Activated CD4-positive, alpha-beta memory T cell treated with anti-CD3 and anti-CD28 coated beads for 36 hours (primary cell): ENCODE results near the gene MICB. TPM values are rescaled to one million over a fixed set of nuclear protein-coding genes. Genes with fewer than 3 reads are reported as not detected.
"Not testable (repeated sequence)": the region's sequence is repeated elsewhere in the genome, so short reads cannot be mapped to it uniquely, and the experiment has no call there.

Source experiments
- CTCF ChIA-PET: fragments of 350-600 bp; sonication (Branson Sonifier 250); formaldehyde crosslinking; loops from one replicate; lab custom pipeline; 2021; ENCODE audit warnings: antibody characterized with exemption, inconsistent platforms; lab: Charles Lee
- POLR2A ChIA-PET: fragments of 350-600 bp; sonication (Branson Sonifier 250); formaldehyde crosslinking; loops from one replicate; lab custom pipeline; 2021; ENCODE audit warnings: antibody characterized with exemption; lab: Charles Lee
- DNase-seq: peaks from one replicate; pipeline ENCODE4 v3.0.0-alpha.2; 2020
- H3K27ac Mint-ChIP-seq: one replicate; pipeline ENCODE4 v1.8.0; 2021; ENCODE audit warnings: mixed read lengths
- H3K27me3 Mint-ChIP-seq: one replicate; pipeline ENCODE4 v1.8.0; 2021; ENCODE audit warnings: mixed read lengths
- H3K36me3 Mint-ChIP-seq: one replicate; pipeline ENCODE4 v1.8.0; 2021; ENCODE audit warnings: mixed read lengths
- H3K4me1 Mint-ChIP-seq: one replicate; pipeline ENCODE4 v1.8.0; 2021; ENCODE audit warnings: low read depth, mixed read lengths
- H3K4me3 Mint-ChIP-seq: one replicate; pipeline ENCODE4 v1.8.0; 2021; ENCODE audit warnings: mild to moderate bottlenecking, mixed read lengths
- H3K9me3 Mint-ChIP-seq: one replicate; pipeline ENCODE4 v1.8.0; 2021; ENCODE audit warnings: mixed read lengths
- intact Hi-C: fragments of 100-400 bp; cut with micrococcal nuclease; formaldehyde crosslinking; loops from one replicate; pipeline ENCODE4 v1.15.1; 2023
- total RNA-seq, 2 experiments: library from RNA; stranded (reverse); gene quantifications; one replicate each; pipeline ENCODE4 v1.2.3, GENCODE V29; 2021

Gene MICB
- total RNA-seq, 2 experiments from 2014 or later: 21.1 to 23.2 TPM

GRCh38 chr6:31543639-31544038 is 45.7 kb downstream of the MICB start:
- ChIA-PET CTCF (interaction anchor here (4.8 to 29.2 kb wide), 3 partner anchors 8 to 49 kb away, joined by 23 to 1658 read pairs (median 68); partner anchors contain the start of genes LST1, LTB, MICB and NCR3), POLR2A (interaction anchor here (9.0 kb wide), 1 partner anchor 35 kb away, joined by 125 read pairs; the partner anchor contains the start of genes LTB and TNF)
- DNase-seq: no peak
- H3K36me3 Mint-ChIP-seq: peaks cover 30% of the 10 kb centered on the region
- H3K9me3 Mint-ChIP-seq: no peaks in the 10 kb centered on the region
- H3K4me3 Mint-ChIP-seq: no peak overlapping the region
- intact Hi-C loops: loop anchor here (5.0 kb wide), 1 partner anchor 141 kb away; the partner anchor contains the start of gene MICA
- H3K4me1 Mint-ChIP-seq: peaks cover 51% of the 10 kb centered on the region
- no peak overlapping the region for H3K27ac Mint-ChIP-seq
- no peaks in the 10 kb centered on the region for H3K27me3 Mint-ChIP-seq

GRCh38 chr6:31544676-31545075 is 46.7 kb downstream of the MICB start:
- intact Hi-C loops: loop anchor here (5.0 kb wide), 2 partner anchors 142 to 193 kb away; partner anchors contain the start of genes CLIC1 and MICA
- Mint-ChIP-seq H3K27me3 (no peaks in the 10 kb centered on the region), H3K9me3 (no peaks in the 10 kb centered on the region), H3K4me1 (peaks cover 46% of the 10 kb centered on the region), H3K27ac (no peak overlapping the region), H3K36me3 (peaks cover 26% of the 10 kb centered on the region), H3K4me3 (no peak overlapping the region)
- ChIA-PET POLR2A (interaction anchor here (9.0 kb wide), 1 partner anchor 34 kb away, joined by 125 read pairs; the partner anchor contains the start of genes LTB and TNF), CTCF (interaction anchor here (0.6 to 29.2 kb wide), 2 partner anchors 42 to 58 kb away, joined by 3 to 1658 read pairs; partner anchors contain the start of genes LST1, LTB, NCR3 and TNF)
- DNase-seq: no peak

- ChIA-PET POLR2A (interaction anchor here (9.0 kb wide), 1 partner anchor 34 kb away, joined by 125 read pairs; the partner anchor contains the start of genes LTB and TNF), CTCF (interaction anchor here (0.6 to 29.2 kb wide), 5 partner anchors 41 to 110 kb away, joined by 3 to 1658 read pairs (median 4); partner anchors contain the start of genes APOM, BAG6, LST1 and LTB)
- intact Hi-C loops: loop anchor here (5.0 kb wide), 1 partner anchor 192 kb away; the partner anchor contains the start of gene CLIC1
- Mint-ChIP-seq H3K9me3 (no peaks in the 10 kb centered on the region), H3K4me1 (peaks cover 40% of the 10 kb centered on the region), H3K36me3 (peaks cover 20% of the 10 kb centered on the region), H3K4me3 (no peak overlapping the region), H3K27ac (no peak overlapping the region), H3K27me3 (no peaks in the 10 kb centered on the region)
- no peak for DNase-seq
Observed at GRCh38 chr6:31545291-31545690, 47.3 kb downstream of the MICB start.

- intact Hi-C loops: loop anchor here (1.0 to 5.0 kb wide), 6 partner anchors 26 to 284 kb away; partner anchors contain the start of genes CLIC1, LTA and PRRC2A
- Mint-ChIP-seq H3K4me1 (peaks cover 43% of the 10 kb centered on the region), H3K9me3 (no peaks in the 10 kb centered on the region), H3K27me3 (no peaks in the 10 kb centered on the region), H3K36me3 (peaks cover 14% of the 10 kb centered on the region), H3K27ac (peak within 1 kb of the TSS; percentile 89), H3K4me3 (peak within 1 kb of the TSS; percentile 76)
- ChIA-PET POLR2A (interaction anchor here (1.0 to 9.0 kb wide), 3 partner anchors 33 to 52 kb away, joined by 3 to 125 read pairs (median 5); partner anchors contain the start of genes LTB and TNF), CTCF (interaction anchor here (0.6 to 29.2 kb wide), 11 partner anchors 10 to 469 kb away, joined by 3 to 1658 read pairs (median 4); partner anchors contain the start of genes APOM, BAG6, LST1 and LTA)
- DNase-seq: peak; percentile 95
Observed at GRCh38 chr6:31546339-31546957, 48.5 kb downstream of the MICB start, which contains the start of gene ATP6V1G2. Gene ATP6V1G2, minus strand, starts transcription at chr6:31546608. Its CDS starts 49 bp downstream, at chr6:31546559.

- Mint-ChIP-seq H3K27ac (peak within 1 kb of the TSS; percentile 89), H3K9me3 (no peaks in the 10 kb centered on the region), H3K27me3 (no peaks in the 10 kb centered on the region), H3K4me3 (peak within 1 kb of the TSS; percentile 76), H3K4me1 (peaks cover 44% of the 10 kb centered on the region), H3K36me3 (peaks cover 13% of the 10 kb centered on the region)
- intact Hi-C loops: loop anchor here (1.0 to 5.0 kb wide), 9 partner anchors 25 to 284 kb away; partner anchors contain the start of genes BAG6, CLIC1, LTA and PRRC2A
- ChIA-PET POLR2A (interaction anchor here (1.0 to 9.0 kb wide), 5 partner anchors 32 to 84 kb away, joined by 3 to 125 read pairs (median 4); partner anchors contain the start of genes LTB and TNF), CTCF (interaction anchor here (0.6 to 29.2 kb wide), 8 partner anchors 8 to 142 kb away, joined by 3 to 1658 read pairs (median 5); partner anchors contain the start of genes LST1, LTA, LTB and NCR3)
- DNase-seq: peak; percentile 96
Observed at GRCh38 chr6:31546958-31547726, 49.2 kb downstream of the MICB start, which contains the start of gene NFKBIL1. Gene NFKBIL1, plus strand, starts transcription at chr6:31547608. Its CDS starts 87 bp downstream, at chr6:31547695.

- intact Hi-C loops: loop anchor here (1.0 to 5.0 kb wide), 6 partner anchors 33 to 283 kb away; partner anchors contain the start of genes BAG6 and CLIC1
- peaks cover 13% of the 10 kb centered on the region for H3K36me3 Mint-ChIP-seq
- no peaks in the 10 kb centered on the region for H3K9me3 Mint-ChIP-seq
- peak overlapping the region; percentile 89 for H3K27ac Mint-ChIP-seq
- H3K4me3 Mint-ChIP-seq: peak overlapping the region; percentile 76
- DNase-seq: no peak
- ChIA-PET POLR2A (interaction anchor here (0.9 to 9.0 kb wide), 6 partner anchors 21 to 85 kb away, joined by 3 to 125 read pairs (median 4); partner anchors contain the start of genes LTB, NCR3 and TNF), CTCF (interaction anchor here (0.6 to 29.2 kb wide), 9 partner anchors 9 to 74 kb away, joined by 3 to 1658 read pairs (median 3); partner anchors contain the start of genes LST1, LTA, LTB and NCR3)
- H3K27me3 Mint-ChIP-seq: no peaks in the 10 kb centered on the region
- peaks cover 40% of the 10 kb centered on the region for H3K4me1 Mint-ChIP-seq
Observed at GRCh38 chr6:31547727-31548543, 50.0 kb downstream of the MICB start.

GRCh38 chr6:31548544-31548873 is 50.6 kb downstream of the MICB start:
- DNase-seq: no peak
- intact Hi-C loops: loop anchor here (5.0 kb wide), 1 partner anchor 189 kb away; the partner anchor contains the start of gene CLIC1
- ChIA-PET CTCF (interaction anchor here (0.8 to 29.2 kb wide), 7 partner anchors 9 to 74 kb away, joined by 3 to 1658 read pairs (median 5); partner anchors contain the start of genes LST1, LTA, LTB and NCR3), POLR2A (interaction anchor here (0.9 to 9.0 kb wide), 4 partner anchors 20 to 65 kb away, joined by 4 to 125 read pairs (median 4); partner anchors contain the start of genes LTB, NCR3 and TNF)
- peak overlapping the region; percentile 89 for H3K27ac Mint-ChIP-seq
- H3K4me3 Mint-ChIP-seq: peak overlapping the region; percentile 76
- peaks cover 37% of the 10 kb centered on the region for H3K4me1 Mint-ChIP-seq
- H3K27me3 Mint-ChIP-seq: no peaks in the 10 kb centered on the region
- H3K9me3 Mint-ChIP-seq: no peaks in the 10 kb centered on the region
- peaks cover 14% of the 10 kb centered on the region for H3K36me3 Mint-ChIP-seq

GRCh38 chr6:31551371-31551770 is 53.4 kb downstream of the MICB start:
- H3K27me3 Mint-ChIP-seq, H3K9me3 Mint-ChIP-seq: not testable (repeated sequence)
- intact Hi-C loops: loop anchor here (1.0 kb wide), 1 partner anchor 47 kb away; no protein-coding TSS in a partner anchor
- Mint-ChIP-seq H3K36me3 (peaks cover 14% of the 10 kb centered on the region), H3K27ac (peak overlapping the region; percentile 79), H3K4me1 (peaks cover 45% of the 10 kb centered on the region), H3K4me3 (peak overlapping the region; percentile 60)
- peak; percentile 82 for DNase-seq
- CTCF ChIA-PET: interaction anchor here (0.6 to 29.2 kb wide), 24 partner anchors 9 to 256 kb away, joined by 3 to 1658 read pairs (median 5); partner anchors contain the start of genes AIF1, BAG6, DDX39B and LSM2
- POLR2A ChIA-PET: interaction anchor here (0.9 to 9.0 kb wide), 8 partner anchors 10 to 100 kb away, joined by 3 to 125 read pairs (median 4); partner anchors contain the start of genes DDX39B, LTB and TNF

- H3K9me3 Mint-ChIP-seq: no peaks in the 10 kb centered on the region
- ChIA-PET CTCF (interaction anchor here (0.7 to 29.2 kb wide), 4 partner anchors 9 to 129 kb away, joined by 3 to 1658 read pairs (median 3); partner anchors contain the start of genes ATP6V1G2, LST1, LTB and NCR3), POLR2A (interaction anchor here (1.2 to 10.3 kb wide), 2 partner anchors 13 to 22 kb away, joined by 3 to 224 read pairs; partner anchors contain the start of genes LTB and TNF)
- H3K4me1 Mint-ChIP-seq: peaks cover 68% of the 10 kb centered on the region
- intact Hi-C loops: no loop called here
- no peak overlapping the region for H3K4me3 Mint-ChIP-seq
- H3K27ac Mint-ChIP-seq: peak overlapping the region; percentile 13
- no peaks in the 10 kb centered on the region for H3K27me3 Mint-ChIP-seq
- DNase-seq: no peak
- peaks cover 22% of the 10 kb centered on the region for H3K36me3 Mint-ChIP-seq
Observed at GRCh38 chr6:31556307-31556706, 58.4 kb downstream of the MICB start.
